Endothelial cell of umbilical vein (primary cell): Measurements from ENCODE around the gene C19orf73. TPM values are rescaled to one million over a fixed set of nuclear protein-coding genes. Genes with fewer than 3 reads are reported as not detected.
A peak's percentile ranks its signal among the peaks of the same experiment; 100 is the strongest.
"Not testable (repeated sequence)": the region's sequence is repeated elsewhere in the genome, so short reads cannot be mapped to it uniquely, and the experiment has no call there.

Experiments
- BruUV-seq: library from RNA; stranded (reverse); fragments of 400-500 nt; replicated peaks from 2 replicates; lab custom pipeline; 2021; lab: Mats Ljungman, UMichigan
- CTCF ChIA-PET: fragments of 300-600, 350-600 bp; sonication (Branson Sonifier 250); formaldehyde crosslinking; loops from one replicate; lab custom pipeline; 2021; ENCODE audit warnings: antibody characterized with exemption, inconsistent platforms; lab: Charles Lee
- POLR2A ChIA-PET: fragments of 300-600, 350-600 bp; sonication (Branson Sonifier 250); formaldehyde crosslinking; loops from one replicate; lab custom pipeline; 2021; ENCODE audit warnings: antibody characterized with exemption, inconsistent platforms; lab: Charles Lee
- DNase-seq: peaks from one replicate; pipeline ENCODE4 v3.0.0-alpha.2; 2011; ENCODE audit warnings: low read depth, low spot score
- FAIRE-seq: peaks from 2 replicates; lab custom pipeline; 2011; peaks lifted over from hg19 to GRCh38; lab: Jason Lieb, UNC
- H2AFZ ChIP-seq: 2 replicates; pipeline ENCODE4 v1.6.0; 2012; ENCODE audit warnings: low read depth, low read length, control low read depth, inconsistent platforms
- H3K27ac ChIP-seq: 2 replicates; pipeline ENCODE4 v1.5.1; 2011; ENCODE audit warnings: low read depth, mild to moderate bottlenecking, control low read depth, low read length, moderate library complexity; ENCODE audit not compliant: insufficient read depth
- H3K27me3 ChIP-seq, 2 experiments: 2 replicates each; pipeline versions ENCODE4 v1.6.0 to v1.6.1; 2011; ENCODE audit warnings: low read length in 2 of 2, mixed read lengths in 1 of 2; ENCODE audit not compliant: control insufficient read depth in 2 of 2, insufficient read depth in 2 of 2
- H3K36me3 ChIP-seq, 2 experiments: 2 replicates in 1 of 2; 3 replicates in 1 of 2; pipeline ENCODE4 v1.5.1; 2011; ENCODE audit warnings: low read length in 2 of 2, mild to moderate bottlenecking in 1 of 2, moderate library complexity in 1 of 2; ENCODE audit not compliant: control insufficient read depth in 2 of 2, insufficient read depth in 2 of 2; ENCODE audit errors: extremely low read depth in 1 of 2
- H3K4me1 ChIP-seq: 3 replicates; pipeline ENCODE4 v1.5.1; 2011; ENCODE audit warnings: mild to moderate bottlenecking, low read length; ENCODE audit not compliant: control insufficient read depth, insufficient read depth; ENCODE audit errors: extremely low read depth
- H3K4me2 ChIP-seq: 2 replicates; pipeline ENCODE4 v1.6.1; 2011; ENCODE audit warnings: low read length, control low read depth, mixed read lengths; ENCODE audit not compliant: insufficient read depth
- H3K4me3 ChIP-seq, 3 experiments: fragments of 200-600 bp in 1 of 3; sonication (generic), shearing (Covaris generic) in 1 of 3; replicated peaks in 1 of 3; 2 replicates each; pipeline ENCODE4 v1.5.1; 2011 to 2016; ENCODE audit warnings: control low read depth in 3 of 3, low read length in 3 of 3, mild to moderate bottlenecking in 2 of 3, inconsistent platforms in 1 of 3, low read depth in 1 of 3, moderate library complexity in 1 of 3; ENCODE audit not compliant: insufficient read depth in 1 of 3
- H3K79me2 ChIP-seq: 2 replicates; pipeline ENCODE4 v1.6.0; 2012; ENCODE audit warnings: low read length, inconsistent platforms; ENCODE audit not compliant: control insufficient read depth, insufficient read depth
- H3K9ac ChIP-seq: replicated peaks from 2 replicates; pipeline ENCODE3; 2011; ENCODE audit warnings: low read length, control low read depth; ENCODE audit not compliant: insufficient read depth; ENCODE audit errors: extremely low read depth
- H3K9me1 ChIP-seq: replicated peaks from 3 replicates; pipeline ENCODE4 v1.6.0; 2011; ENCODE audit warnings: mild to moderate bottlenecking, low read length; ENCODE audit not compliant: control insufficient read depth, insufficient read depth; ENCODE audit errors: extremely low read depth
- H3K9me3 ChIP-seq: replicated peaks from 2 replicates; pipeline ENCODE4 v1.5.1; 2012; ENCODE audit warnings: low read length, inconsistent platforms; ENCODE audit not compliant: control insufficient read depth, insufficient read depth
- H4K20me1 ChIP-seq: replicated peaks from 2 replicates; pipeline ENCODE3; 2011; ENCODE audit warnings: mild to moderate bottlenecking, low read length; ENCODE audit not compliant: control insufficient read depth, insufficient read depth; ENCODE audit errors: extremely low read depth
- EZH2 ChIP-seq: IDR thresholded peaks from 2 replicates; pipeline ENCODE4 v1.6.1; 2012; ENCODE audit warnings: borderline replicate concordance, low read depth, mild to moderate bottlenecking, moderate library complexity, low read length, inconsistent platforms; ENCODE audit not compliant: severe bottlenecking
- FOS ChIP-seq: IDR thresholded peaks from 2 replicates; pipeline ENCODE4 v1.6.1; 2011; ENCODE audit warnings: mild to moderate bottlenecking, low read length, moderate library complexity, borderline replicate concordance; ENCODE audit not compliant: insufficient read depth
- GATA2 ChIP-seq: IDR thresholded peaks from 2 replicates; pipeline ENCODE4 v1.7.0; 2011; ENCODE audit warnings: low read depth, mild to moderate bottlenecking, moderate library complexity, mixed read lengths, low read length; ENCODE audit not compliant: insufficient read length, insufficient read depth
- JUN ChIP-seq: IDR thresholded peaks from 2 replicates; pipeline ENCODE4 v1.6.1; 2011; ENCODE audit warnings: borderline replicate concordance, low read depth; ENCODE audit not compliant: insufficient read length, insufficient read depth
- MAX ChIP-seq: IDR thresholded peaks from 2 replicates; pipeline ENCODE4 v1.6.1; 2011; ENCODE audit not compliant: insufficient read depth, insufficient read length
- MYC ChIP-seq: IDR thresholded peaks from one replicate; pipeline ENCODE4 v1.6.1; 2011; ENCODE audit warnings: mild to moderate bottlenecking, low read depth, low read length
- POLR2A ChIP-seq: IDR thresholded peaks from 2 replicates; pipeline ENCODE4 v1.6.1; 2012; ENCODE audit warnings: low read depth, mild to moderate bottlenecking, control low read depth, low read length
- POLR2AphosphoS5 ChIP-seq: IDR thresholded peaks from 2 replicates; pipeline ENCODE4 v1.6.1; 2012; ENCODE audit warnings: low read depth, mild to moderate bottlenecking, control low read depth, low read length, moderate library complexity; ENCODE audit not compliant: insufficient read depth
- dilution Hi-C: fragments of 300-500 bp; cut with MboI; formaldehyde crosslinking; loops from one replicate; pipeline ENCODE4 v1.15.0; 2019; ENCODE audit warnings: low sequenced_read_pairs; ENCODE audit not compliant: extremely low pct_ligation_motif_present
- intact Hi-C: fragments of 100-400 bp; cut with micrococcal nuclease; formaldehyde crosslinking; loops from one replicate; pipeline ENCODE4 v1.10.0; 2022
- polyA plus RNA-seq, 4 experiments: library from polyadenylated mRNA; depleted of rRNA in 3 of 4; stranded (reverse) in 3 of 4; unstranded in 1 of 4; fragments of >200 nt; gene quantifications; 2 replicates each; pipeline versions ENCODE4 v1.2.1 to v1.2.3, GENCODE V29; 2011 to 2012; ENCODE audit warnings: missing spikeins in 1 of 4
- total RNA-seq: library from RNA; stranded (reverse); gene quantifications from 2 replicates; pipeline ENCODE4 v1.2.3, GENCODE V29; 2021
- TF ChIP-seq, protein P1 (sequence below), 2 donors: IDR thresholded peaks; 1 replicate in 1 of 2; 2 replicates in 1 of 2; pipeline ENCODE4 v1.5.1; 2011; ENCODE audit warnings: low read length in 2 of 2, mild to moderate bottlenecking in 2 of 2, moderate library complexity in 2 of 2, control low read depth in 1 of 2, inconsistent platforms in 1 of 2, low read depth in 1 of 2; ENCODE audit not compliant: insufficient read depth in 1 of 2; ENCODE audit errors: extremely low read depth in 1 of 2

The C19orf73 gene
- total and polyA plus RNA-seq, 2 donors (not counting 3 experiments of a cell fraction or from before 2014, with no cell fraction given) = 1.8 TPM; not detected in 1

GRCh38 chr19:49127674-49128544 lies 9.0 kb upstream of the C19orf73 start:
- Histone ChIP-seq H2AFZ (peak overlapping the region; percentile 86), H3K79me2 (no peaks in the 10 kb centered on the region), H3K27ac (no peak overlapping the region), H3K4me2 (peak overlapping the region; percentile 49), H3K4me3 (no peak overlapping the region), H3K9me3 (no peaks in the 10 kb centered on the region), H3K36me3 (no peaks in the 10 kb centered on the region), H3K4me1 (no peaks in the 10 kb centered on the region), H3K27me3 (peaks cover 0 to 4% of the 10 kb centered on the region in 2 experiments), H3K9ac (no peak overlapping the region), H3K9me1 (no peaks in the 10 kb centered on the region), H4K20me1 (no peaks in the 10 kb centered on the region)
- ChIA-PET CTCF (interaction anchor here (0.7 to 2.0 kb wide), 14 partner anchors 8 to 134 kb away, joined by 3 to 15 read pairs (median 6); partner anchors contain the start of genes LIN7B and RUVBL2), POLR2A (interaction anchor here (0.6 to 0.7 kb wide), 4 partner anchors 14 to 326 kb away, joined by 3 to 7 read pairs (median 4); partner anchors contain the start of gene LIN7B)
- dilution Hi-C loops (no loop called here), intact Hi-C loops (loop anchor here (2.0 to 5.0 kb wide), 2 partner anchors 15 to 41 kb away; partner anchors contain the start of gene SNRNP70)
- FAIRE-seq (peak; percentile 98), DNase-seq (peak; percentile 98)
- no TSS peak for BruUV-seq
- TF ChIP-seq EZH2 (no peak), FOS (no peak), POLR2AphosphoS5 (peak; percentile 48), POLR2A (no peak), MAX (peak; percentile 98), GATA2 (no peak), JUN (no peak), MYC (peak; percentile 81)
- TF ChIP-seq, protein P1, sequence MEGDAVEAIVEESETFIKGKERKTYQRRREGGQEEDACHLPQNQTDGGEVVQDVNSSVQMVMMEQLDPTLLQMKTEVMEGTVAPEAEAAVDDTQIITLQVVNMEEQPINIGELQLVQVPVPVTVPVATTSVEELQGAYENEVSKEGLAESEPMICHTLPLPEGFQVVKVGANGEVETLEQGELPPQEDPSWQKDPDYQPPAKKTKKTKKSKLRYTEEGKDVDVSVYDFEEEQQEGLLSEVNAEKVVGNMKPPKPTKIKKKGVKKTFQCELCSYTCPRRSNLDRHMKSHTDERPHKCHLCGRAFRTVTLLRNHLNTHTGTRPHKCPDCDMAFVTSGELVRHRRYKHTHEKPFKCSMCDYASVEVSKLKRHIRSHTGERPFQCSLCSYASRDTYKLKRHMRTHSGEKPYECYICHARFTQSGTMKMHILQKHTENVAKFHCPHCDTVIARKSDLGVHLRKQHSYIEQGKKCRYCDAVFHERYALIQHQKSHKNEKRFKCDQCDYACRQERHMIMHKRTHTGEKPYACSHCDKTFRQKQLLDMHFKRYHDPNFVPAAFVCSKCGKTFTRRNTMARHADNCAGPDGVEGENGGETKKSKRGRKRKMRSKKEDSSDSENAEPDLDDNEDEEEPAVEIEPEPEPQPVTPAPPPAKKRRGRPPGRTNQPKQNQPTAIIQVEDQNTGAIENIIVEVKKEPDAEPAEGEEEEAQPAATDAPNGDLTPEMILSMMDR (IDR thresholded peaks at IDR 0.05; ENCODE audit: extremely low read depth in 1 of 2, insufficient read depth in 1 of 2, low read depth in 1 of 2, low read length in 2 of 2) = peak in 1 of 2 donors; percentile 38

GRCh38 chr19:49127225-49127624 lies 8.3 kb upstream of the C19orf73 start:
- H3K36me3 ChIP-seq, H3K4me1 ChIP-seq, H2AFZ ChIP-seq, H3K9me3 ChIP-seq, FAIRE-seq, H4K20me1 ChIP-seq, H3K79me2 ChIP-seq, H3K9ac ChIP-seq, dilution Hi-C loops, H3K9me1 ChIP-seq, H3K4me3 ChIP-seq, H3K4me2 ChIP-seq, DNase-seq, BruUV-seq, H3K27ac ChIP-seq, H3K27me3 ChIP-seq: not testable (repeated sequence)
- POLR2A ChIA-PET = interaction anchor here (0.6 to 0.7 kb wide), 4 partner anchors 13 to 326 kb away, joined by 3 to 7 read pairs (median 4); partner anchors contain the start of gene LIN7B
- CTCF ChIA-PET = interaction anchor here (0.7 to 2.0 kb wide), 14 partner anchors 9 to 134 kb away, joined by 3 to 15 read pairs (median 6); partner anchors contain the start of genes LIN7B and RUVBL2
- intact Hi-C loops = loop anchor here (5.0 kb wide), 1 partner anchor 40 kb away; the partner anchor contains the start of gene SNRNP70
